ENCODE results near the gene NVL. TPM values are rescaled to one million over a fixed set of nuclear protein-coding genes. Genes with fewer than 3 reads are reported as not detected.
"Not testable (repeated sequence)": the region's sequence is repeated elsewhere in the genome, so short reads cannot be mapped to it uniquely, and the experiment has no call there.

NVL gene
- total RNA-seq, 1 donor from 2014 or later: 36.0 TPM

DNA sequence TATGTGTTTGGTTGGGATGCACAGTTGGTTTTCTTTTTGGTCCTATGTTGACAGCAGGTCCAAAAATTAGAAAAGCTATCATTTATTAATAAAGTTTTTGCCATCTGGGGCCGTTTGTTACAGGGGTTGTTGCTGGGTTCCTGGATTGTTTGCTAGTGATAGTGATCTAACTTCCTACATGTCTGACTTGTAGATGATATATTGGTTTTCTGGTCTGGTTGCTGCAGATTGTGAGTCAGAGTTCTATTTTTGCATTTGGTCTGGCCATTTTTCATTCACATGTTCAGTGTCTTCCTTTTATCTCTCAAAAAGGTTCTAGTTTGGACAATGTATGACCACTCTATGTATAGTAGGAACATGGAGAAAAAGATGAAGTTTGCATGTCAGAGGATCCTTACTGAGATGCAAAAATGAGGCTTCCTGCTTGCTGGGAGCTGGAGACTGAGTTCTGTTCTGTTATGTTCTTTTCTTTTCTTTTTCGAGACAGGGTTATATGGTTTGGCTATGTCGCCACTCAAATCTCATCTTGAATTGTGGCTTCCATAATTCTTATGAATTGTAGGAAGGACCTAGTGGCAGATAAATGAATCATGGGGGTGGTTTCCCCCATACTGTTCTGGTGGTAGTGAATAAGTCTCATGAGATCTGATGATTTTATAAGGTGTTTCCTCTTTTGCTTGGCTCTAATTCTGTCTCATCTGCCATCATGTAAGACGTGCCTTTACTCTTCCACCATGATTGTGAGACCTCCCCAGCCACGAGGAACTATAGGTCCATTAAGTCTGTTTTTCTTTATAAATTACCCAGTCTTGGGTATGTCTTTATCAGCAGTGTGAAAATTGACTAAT lies 4.2 kb upstream of the NVL start:
- no peak for DNase-seq

DNA sequence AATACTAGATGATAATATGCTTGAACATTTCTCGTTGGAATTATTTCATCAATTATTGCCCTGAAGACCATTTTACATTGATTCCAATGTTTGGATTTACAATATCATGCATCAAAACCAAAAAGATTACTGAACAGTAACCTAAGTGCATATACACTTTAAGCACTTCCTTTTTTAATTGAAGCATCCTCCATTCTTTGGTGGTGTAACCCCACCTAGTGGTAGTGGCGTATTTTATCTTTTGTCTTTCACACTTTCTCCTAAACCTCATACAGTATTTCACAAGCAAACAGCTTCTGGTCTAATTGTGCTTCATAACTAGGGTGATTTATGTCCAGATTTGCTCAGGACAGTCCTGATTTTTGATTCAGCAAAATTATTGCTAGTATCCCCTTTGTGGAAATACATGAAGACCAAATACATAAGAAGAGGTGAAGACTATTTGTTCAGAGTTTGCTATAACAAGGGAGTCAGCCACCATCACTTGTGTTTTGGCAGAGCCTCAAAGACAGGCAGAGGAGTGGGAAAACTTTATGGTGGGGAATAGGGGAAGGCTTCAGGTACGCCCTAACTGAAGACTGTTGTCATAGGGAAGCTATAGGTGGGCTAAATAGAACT lies 3.4 kb upstream of the NVL start:
- no peak for DNase-seq

DNA sequence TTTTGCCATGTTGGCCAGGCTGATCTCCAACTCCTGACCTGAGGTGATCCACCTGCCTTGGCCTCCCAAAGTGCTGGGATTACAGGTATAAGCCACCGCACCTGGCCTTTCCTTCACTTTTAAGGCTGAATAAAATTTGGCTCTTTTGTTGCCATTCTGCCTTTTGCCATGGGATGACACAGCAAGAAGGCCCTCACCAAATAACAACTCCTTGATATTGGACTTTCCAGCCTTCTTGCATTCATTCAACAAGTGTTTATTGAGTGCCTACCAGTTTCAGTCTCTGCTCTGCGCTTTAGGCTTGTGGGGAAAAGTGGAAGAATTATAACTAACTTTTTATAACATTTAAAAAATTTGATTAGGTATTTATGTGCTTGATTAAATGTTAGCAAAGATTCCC lies 1.9 kb upstream of the NVL start:
- DNase-seq: no peak

DNA sequence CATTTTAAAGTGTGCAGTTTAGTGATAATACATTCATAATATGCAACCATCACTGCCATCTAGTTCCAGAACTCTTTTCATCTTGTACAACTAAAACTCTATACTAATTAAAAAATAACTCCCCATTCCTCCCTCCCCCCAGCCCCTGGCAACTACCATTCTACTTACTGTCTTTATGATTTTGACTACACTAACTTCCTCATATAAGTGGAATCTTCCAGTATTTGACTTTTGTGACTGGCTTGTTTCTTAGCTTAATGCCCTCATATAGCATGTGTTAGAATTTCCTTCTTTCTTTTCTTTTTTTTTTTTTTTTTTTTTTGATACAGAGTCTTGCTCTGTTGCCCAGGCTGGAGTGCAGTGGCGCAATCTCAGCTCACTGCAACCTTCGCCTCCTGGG lies 1.4 kb upstream of the NVL start:
- DNase-seq: no peak

DNA sequence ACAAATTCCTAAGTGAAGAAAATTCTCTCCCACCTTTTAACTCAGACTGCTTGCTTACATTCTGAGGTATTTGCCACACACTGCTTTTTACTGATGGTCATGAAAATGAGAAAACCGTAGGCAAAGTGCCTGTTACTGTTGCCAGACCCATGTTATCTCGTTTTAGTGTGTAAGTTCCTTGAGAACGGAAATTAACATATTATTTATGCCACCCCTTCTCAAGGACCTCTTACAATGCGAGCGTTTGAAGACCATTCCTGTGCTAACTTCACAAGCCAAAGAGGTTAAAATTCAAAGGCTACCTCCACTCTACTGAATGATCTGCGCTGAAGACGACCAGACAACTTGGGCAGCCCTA lies 509 bp downstream of the NVL start:
- DNase-seq: no peak

DNA sequence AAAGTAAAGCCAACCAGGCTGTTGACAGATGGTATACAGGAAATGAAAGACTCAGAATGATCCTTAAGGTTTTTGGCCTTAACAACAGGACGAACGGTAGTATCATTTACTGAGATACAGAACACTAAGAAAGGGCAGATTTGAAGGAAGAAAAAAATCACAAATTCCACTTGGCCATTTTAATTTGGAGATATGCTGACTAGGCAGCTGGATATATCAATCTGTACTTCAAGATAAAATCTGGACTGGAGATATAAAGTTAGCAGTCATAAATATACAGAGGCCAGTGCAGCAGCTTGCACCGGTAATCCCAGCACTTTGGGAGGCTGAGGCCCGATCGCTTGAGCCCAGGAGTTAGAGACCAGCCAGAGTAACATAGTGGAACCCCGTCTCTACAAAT lies 1.3 kb downstream of the NVL start:
- no peak for DNase-seq

DNA sequence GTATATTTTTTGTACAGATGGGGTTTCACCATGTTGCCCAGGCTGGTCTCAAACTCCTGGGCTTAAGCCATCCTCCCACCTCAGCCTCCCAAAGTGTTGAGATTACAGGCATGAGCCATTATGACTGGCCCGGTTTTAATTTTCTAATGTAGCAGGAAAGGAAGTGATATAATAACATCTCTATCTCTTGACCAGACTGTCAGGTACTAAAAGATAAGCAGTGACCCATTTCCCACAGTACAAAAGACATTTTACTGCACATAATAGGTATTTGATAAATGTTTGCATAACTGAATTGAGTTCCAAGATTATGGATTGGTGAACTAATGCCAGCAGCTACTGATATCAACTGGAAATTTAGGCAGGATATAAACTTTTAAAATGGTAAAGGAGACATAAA lies 4.0 kb downstream of the NVL start:
- no peak for DNase-seq

DNA sequence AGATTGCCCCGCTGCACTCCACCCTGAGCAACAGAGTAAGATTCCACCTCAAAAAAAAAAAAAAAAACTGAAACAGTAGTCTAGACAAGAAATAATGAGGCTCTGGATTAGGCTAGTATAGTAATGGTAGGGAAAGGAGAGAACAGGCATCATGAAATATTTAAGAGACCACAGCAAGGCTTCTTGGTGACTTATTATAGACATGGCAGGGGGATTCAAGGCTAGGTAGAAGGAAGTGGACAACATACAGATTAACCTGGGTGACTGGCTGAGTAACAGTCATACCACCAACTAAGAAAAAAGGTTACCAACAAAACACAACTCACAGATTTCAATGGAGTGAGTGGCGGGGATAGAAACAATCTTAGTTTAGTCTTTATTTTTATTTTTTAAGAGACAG lies 8.3 kb downstream of the NVL start:
- no peak for DNase-seq

DNA sequence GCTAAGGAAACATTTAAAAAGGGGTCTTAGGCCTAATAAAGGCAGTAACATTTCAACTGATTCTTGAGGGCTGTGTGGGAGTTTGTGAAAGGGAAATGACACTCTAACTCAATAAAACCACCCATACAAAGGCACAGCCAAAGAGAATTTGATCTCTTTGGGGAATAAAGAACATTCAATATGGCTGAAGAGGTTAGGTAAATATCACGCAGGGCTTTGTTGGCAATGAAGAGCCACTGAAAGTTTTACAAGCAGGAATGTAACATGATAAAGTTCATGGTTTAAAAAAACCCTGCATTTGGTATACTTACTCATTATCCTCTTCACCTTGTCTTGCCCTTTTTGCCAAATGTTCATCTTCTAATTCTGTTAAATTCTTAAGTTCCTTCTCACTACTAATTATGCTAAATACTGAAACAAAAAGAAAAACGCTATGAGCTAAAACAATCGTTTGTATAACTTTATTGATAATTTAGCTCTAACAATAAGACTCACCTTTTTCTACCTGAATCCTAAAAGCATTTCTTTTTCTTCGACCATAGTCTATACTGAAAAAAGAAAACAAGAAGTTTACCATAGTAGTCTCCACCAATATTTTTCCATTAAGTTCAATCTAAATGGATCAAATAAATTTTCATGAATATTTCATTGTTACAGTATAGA lies 12.5 kb downstream of the NVL start:
- DNase-seq: no peak

DNA sequence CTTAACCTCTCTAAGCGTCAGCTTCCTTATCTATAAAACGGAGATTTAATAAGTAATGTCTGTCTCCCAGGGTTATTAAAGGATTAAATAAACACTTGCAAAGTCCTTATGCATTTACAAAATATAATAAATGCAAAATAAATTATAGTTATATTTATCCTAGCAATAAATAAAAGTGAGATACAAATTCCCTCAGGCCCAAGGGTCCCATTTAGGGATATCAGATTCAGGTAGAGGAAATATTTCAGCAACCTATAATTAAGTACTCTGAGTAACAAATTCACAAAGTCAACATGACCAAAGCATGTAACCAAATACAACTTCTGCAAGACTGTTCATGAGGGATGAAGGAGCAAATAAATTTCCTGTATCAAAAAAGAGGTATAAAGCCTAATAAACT lies 17.9 kb downstream of the NVL start:
- DNase-seq: no peak

DNA sequence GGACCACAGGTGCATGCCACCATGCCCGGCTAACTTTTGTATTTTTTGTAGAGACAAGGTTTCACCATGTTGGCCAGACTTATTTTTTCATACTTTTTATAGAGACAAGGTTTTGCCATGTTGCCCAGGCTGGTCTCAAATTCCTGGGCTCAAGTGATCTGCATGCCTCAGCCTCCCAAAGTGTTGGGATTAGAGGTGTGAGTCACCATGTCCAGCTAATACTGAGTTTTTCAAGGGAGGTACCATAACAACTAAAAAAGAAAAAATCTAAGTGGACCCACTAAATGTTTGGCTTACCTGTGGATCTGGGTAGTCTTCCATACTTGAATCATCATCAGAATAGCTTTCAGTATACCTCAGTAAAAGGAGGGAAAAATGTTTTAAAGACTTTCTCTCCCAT lies 18.5 kb downstream of the NVL start:
- not testable (repeated sequence) for DNase-seq

DNA sequence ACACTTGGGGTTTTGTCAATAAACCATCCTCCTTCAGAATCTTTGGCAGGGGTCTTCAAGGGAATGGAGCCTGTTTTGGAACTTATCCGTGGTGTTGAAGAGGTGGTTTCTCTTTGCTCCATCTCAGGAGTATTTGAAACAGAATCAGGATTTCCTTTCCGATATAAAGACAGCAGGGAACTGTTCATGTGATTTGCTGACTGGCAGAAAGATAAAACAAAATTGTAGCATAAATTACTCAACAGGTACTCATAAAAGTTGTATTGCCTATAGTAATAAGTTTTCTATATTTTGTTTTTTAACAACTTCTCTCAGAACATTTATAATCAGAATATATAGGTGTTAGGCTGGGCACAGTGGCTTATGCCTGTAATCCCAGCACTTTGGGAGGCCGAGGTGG lies 21.9 kb downstream of the NVL start:
- DNase-seq: no peak

DNA sequence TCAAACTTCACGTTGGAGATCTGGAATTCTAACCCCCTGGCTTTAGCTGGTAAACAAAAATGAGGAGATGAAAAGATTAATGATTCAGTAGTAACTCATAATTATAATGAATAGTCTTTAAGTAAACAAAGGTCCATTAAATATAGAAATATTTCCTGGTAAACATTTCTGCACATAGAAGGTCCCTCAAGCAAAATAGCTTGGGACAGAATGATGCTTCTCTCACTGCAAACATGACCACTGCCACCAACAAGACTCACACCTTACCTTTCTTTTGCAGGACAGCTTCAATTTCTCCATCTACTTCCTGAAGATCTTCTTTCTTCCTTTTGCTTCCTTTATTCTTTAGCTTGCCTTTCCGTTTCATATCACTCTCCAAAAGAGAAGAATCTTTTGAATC lies 25.2 kb downstream of the NVL start:
- DNase-seq: no peak

DNA sequence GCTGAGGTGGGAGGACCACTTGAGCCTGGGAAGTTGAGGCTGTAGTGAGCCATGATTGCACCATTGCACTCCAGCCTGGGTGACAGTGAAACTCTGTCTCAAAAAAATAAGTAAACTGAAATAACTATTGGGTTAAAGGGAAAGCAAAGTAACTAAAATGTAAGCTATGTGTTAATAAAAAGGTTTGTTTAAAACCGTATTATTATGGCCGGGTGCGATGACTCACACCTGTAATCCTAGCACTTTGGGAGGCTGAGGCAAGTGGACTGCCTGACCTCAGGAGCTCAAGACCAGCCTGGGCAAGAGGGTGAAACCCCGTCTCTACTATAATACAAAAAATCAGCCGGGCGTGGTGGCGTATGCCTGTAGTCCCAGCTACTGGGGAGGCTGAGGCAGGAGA lies 27.0 kb downstream of the NVL start:
- no peak for DNase-seq

DNA sequence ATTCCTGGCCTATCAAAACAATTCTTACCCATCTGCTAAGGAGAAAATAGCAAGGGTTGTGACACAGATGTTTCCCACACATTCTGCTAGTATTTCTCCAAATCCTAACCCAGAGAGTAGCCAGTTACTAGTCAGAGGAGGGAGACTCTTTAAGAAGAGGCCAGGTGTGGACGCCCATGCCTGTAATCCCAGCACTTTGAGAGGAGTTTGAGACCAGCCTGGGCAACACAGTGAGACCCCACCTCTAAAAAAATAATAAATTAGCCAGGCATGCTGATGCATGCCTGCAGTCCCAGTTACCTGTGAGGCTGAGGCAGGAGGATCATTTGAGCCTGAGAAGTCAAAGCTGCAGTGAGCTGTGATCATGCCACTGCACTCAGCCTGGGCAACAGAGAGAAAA lies 28.6 kb downstream of the NVL start:
- DNase-seq: no peak

DNA sequence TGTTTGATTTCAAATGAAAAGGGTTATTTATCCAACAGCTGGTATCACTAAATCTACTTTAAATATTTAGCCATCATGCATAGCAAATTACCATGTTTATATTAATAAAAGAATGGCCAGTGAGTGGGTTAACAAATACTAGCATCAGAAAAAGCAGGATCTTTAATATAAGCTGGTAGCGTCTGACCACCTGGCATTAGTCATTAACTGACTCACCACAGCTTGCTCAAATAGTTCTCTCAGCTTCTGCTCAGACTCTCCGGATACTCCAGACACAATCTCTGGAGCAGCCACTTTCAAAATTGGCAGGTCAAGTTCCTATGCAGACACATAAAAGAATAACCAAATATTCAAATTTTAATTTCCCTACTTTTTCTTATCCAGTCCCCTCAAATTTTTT lies 29.6 kb downstream of the NVL start:
- no peak for DNase-seq

DNA sequence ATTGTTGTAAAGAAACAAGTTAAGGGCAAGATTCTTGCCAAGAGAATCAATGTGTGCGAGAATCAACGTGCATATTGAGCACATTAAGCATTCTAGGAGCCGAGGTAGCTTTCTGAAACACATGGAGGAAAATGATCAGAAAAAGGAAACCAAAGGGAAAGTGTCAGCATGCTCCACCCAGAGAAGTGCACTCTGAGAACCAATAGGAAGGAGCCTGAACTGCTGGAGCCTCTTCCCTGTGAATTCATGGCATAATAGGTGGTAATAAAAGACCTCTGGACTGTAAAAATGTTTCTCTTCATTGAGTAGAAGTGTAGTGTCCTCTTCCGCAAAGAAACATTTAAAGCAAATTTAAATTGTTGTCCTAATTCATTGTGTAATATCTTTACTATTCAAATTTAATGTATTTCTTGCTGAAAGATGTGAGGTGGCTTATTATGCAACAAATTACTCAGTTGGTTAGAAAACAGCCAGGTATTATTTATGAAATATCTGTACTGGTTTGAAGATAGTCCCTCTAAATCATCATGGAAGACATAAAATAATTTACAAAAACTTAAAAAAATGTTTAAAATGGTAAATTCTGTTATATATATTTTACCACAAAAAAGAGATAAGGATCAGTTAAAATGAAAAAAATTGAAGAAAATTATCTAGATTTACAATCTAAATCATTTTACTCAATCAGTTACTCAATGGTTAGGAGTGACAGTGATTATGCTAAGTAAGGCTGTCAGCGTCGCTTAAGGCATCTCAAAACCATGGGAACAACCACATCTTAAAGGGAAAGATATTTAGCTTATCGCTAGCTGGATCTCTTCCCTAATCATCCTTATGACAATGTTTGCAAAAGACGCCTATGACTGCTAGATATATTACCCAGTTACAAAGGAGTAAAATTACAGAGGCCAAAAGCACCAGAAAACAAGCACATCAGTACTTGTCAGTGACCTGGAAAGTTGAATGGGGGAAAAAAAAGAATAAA lies 31.3 kb downstream of the NVL start:
- DNase-seq: no peak

DNA sequence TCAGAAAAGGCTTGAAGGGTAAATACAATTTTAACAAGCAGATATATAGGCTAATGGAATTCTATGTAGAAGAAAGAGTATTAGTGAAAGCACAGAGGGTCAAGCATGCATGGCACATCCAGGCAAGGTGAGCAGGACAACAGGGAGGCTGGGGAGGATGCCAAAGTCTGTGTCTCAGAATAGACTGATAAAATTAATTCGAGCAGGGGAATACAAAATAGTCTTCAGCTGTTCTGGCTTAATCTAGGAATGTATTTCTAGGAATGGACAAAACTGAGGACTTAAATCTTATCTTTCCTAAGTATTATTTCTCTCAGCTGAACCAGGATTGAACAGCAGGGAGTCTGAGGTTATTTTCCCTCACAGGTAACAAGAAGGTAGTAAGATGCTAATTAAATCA lies 35.2 kb downstream of the NVL start:
- no peak for DNase-seq

DNA sequence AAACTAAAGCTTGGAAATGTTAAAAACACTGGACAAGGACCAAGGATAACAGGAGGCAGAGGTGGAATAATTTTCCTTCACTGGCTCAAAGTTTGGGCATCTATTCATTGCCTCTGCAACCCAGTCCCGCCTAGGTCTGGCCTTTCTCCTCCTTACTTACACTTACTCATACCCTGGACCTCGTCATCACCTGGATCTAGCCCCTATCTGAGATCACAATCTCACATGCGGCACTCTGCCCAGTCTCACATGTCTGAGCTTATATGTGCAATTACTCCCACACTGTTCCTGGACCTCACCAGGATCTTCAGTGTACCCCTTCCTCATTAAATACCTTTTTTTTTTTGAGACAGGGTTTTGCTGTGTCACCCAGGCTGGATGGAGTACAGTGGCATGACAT lies 37.6 kb downstream of the NVL start:
- DNase-seq: no peak

DNA sequence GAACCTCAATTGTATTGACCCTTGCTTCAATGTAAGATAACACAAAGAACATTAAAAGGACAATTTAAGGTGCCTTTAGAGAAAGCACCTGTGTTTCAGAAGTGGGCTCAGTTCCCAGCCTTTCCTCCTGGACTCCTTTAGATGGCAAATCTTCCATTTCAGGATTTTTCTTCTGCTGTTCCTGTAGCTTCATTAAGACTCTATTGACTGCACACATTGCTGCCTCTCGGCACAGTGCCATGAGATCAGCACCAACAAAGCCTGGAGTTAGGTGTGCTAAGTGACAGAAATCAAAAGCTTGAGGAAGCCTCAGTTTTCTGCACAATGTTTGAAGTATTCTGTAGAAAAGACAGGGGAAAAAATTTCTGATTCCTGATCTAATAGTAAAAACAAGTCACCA lies 40.6 kb downstream of the NVL start:
- no peak for DNase-seq

DNA sequence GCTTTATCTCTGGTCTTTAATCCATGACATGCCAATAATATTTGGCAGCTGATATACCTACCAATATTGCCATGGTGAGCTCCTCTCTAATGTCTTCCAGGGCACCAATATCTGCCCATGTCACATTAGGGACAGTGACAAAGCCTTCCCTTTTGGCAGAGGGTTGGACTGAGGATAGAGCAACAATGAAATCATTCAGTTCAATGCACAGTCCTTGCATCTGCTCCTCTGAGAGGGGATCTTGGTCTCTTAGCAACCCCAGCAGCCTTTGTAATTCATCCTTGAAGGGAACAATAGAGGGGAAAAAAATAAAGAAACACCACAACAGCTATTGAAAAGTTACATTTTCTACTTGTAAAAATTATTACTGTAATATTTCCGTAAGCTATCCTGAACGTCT lies 42.3 kb downstream of the NVL start:
- DNase-seq: peak; percentile 4

DNA sequence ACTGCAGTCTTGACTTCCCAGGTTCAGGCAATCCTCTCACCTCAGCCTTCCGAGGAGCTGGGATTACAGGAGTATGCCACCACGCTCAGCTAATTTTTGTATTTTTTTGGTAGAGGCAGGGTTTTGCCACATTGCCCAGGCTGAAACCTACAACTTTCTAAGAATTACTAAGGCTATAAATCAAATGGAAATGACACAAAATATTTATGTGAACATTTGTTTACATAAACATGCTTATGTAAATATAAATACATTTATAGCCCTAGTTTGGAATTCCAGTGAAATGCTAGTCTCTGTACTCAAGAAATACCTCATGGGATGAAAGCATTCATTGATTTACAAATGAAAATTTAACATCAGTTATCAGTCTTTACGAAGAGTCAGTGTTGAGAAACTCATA lies 47.8 kb downstream of the NVL start:
- DNase-seq: no peak

Measured in occipital lobe (tissue), 2 donors.